ENCODE measurements around the gene TOE1. TPM values are rescaled to one million over a fixed set of nuclear protein-coding genes. Genes with fewer than 3 reads are reported as not detected.
"Not testable (repeated sequence)": the region's sequence is repeated elsewhere in the genome, so short reads cannot be mapped to it uniquely, and the experiment has no call there.

The TOE1 gene
- total RNA-seq: 25.1 and 25.5 TPM in 2 replicates

DNA sequence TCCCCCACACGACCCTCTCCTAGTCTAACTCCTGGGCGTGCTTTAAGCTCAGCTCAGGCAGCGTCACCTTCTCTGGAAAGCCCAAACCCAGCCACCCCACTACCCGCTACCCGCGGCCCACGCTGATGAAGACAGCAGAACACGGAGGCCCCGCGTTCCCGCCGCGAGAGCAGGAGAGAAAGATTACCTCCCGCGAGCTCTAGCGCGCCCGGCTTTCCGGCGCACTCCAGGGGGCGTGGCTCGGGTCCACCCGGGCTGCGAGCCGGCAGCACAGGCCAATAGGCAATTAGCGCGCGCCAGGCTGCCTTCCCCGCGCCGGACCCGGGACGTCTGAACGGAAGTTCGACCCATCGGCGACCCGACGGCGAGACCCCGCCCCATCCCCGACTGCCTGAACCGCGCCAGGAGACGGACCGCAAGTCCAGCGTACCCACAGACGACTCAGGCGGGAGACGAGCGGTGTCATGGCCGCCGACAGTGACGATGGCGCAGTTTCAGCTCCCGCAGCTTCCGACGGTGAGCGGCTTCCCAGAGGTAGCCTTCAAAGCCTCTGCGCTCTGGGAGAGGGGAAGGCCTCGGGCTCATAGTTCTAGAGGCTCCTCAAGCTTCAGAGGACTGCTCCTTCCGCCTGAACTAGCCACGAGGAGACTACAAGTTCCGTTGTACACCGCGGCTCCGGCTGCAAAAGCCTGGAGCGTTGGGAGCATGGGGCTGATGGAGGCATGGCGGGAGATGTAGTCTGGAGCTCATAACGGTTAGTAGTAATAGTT, at the start of gene TOE1, which contains the start of gene MUTYH:
Gene TOE1, plus strand, starts transcription at position 382 of the 770 bp plus-strand sequence. Its CDS starts 83 bp downstream, at position 465.
Gene MUTYH, minus strand, starts transcription at position 652 of the 770 bp plus-strand sequence. CDS start 5,935 bp downstream, outside the sequence.
- intact Hi-C loops (cut with micrococcal nuclease): loop anchor here (1.0 to 5.0 kb wide), 10 partner anchors 37 to 907 kb away; partner anchors contain the start of genes AKR1A1, ARMH1, CCDC163 and MMACHC

DNA sequence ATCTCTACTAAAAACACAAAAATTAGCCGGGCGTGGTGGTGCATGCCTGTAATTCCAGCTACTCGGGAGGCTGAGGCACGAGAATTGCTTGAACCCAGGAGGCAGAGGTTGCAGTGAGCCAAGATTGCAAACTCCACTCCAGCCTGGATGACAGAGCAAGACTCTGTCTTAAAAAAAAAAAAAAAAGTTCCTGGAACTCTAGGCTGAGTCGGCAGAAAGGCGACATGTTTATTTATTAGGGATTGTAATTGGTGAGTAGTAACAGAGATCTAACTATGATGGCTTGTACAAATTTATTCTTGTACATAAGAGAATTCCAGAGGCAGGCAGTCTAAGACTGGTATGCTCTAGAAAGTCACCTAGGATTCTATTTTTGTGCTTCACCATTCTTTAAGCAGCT, 49.0 kb upstream of the TOE1 start:
- intact Hi-C loops (cut with micrococcal nuclease): not testable (repeated sequence)

DNA sequence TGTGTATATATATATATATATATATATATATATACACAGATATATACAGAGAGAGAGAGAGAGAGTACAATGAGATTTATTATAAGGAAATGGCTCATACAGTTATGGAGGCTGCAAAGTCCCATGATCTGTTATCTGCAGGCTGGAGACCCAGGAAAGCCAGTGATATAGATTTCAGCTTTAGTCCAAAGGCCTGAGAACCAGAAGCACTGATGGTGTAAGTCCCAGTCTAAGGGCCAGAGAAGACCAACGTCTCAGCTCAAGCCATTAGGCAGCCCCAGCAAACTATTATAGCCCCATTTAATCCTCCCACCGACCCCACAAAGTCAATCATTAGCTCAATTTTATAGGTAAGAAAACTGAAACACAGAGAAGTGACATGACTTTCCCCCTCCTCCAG, 48.3 kb upstream of the TOE1 start:
- intact Hi-C loops (cut with micrococcal nuclease): no loop called here

DNA sequence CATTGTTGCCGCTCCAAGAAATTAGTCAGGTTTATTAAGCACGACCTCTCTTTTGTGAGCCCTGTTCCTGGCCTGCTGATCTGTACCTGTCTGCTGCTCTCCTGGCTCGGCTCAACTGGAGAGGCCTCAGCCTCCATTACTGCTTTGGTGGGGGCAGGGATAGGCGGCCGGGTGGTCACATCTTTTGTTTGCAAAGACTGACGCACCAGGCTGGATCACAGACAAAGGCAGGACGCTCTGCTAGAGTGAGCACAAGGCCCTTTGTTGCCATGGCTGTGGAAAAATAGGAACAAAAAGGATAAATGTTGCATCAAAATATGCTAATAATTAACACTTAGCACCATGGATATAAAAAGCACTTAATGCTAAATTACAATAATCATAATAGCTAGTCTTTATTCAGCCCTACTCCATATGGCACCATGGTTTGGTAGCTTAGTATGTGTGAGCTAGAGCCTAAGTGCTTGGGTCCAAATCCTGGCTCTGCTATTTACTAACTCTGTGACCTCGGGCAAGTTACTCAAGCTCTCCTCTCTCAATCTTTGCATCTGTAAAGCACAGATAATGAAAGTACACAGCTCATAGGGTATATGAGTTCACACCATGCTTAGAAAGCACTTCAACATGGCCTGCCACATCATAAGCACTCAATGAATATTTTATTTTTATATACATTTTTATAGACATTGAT, 42.2 kb upstream of the TOE1 start:
- intact Hi-C loops (cut with micrococcal nuclease): no loop called here

DNA sequence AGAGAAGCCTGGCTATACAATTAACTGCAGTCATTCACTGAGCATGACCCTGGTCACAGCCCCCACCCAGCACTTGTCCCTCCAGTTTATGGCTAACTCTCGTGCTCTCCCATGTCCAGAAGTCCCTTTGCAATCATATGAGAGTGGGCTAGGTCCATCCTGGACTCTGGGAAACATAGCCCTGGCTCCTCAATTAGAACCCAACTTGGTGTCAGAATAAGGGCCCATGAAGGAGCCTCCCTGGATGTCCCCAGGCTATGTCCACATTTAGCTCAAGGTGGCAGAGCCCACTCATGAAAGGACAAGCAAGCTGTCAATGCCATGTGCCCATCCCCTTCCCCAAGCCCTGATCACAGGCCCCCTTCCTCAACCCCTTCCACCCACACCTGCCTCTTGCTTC, 40.7 kb upstream of the TOE1 start:
- intact Hi-C loops (cut with micrococcal nuclease): no loop called here

DNA sequence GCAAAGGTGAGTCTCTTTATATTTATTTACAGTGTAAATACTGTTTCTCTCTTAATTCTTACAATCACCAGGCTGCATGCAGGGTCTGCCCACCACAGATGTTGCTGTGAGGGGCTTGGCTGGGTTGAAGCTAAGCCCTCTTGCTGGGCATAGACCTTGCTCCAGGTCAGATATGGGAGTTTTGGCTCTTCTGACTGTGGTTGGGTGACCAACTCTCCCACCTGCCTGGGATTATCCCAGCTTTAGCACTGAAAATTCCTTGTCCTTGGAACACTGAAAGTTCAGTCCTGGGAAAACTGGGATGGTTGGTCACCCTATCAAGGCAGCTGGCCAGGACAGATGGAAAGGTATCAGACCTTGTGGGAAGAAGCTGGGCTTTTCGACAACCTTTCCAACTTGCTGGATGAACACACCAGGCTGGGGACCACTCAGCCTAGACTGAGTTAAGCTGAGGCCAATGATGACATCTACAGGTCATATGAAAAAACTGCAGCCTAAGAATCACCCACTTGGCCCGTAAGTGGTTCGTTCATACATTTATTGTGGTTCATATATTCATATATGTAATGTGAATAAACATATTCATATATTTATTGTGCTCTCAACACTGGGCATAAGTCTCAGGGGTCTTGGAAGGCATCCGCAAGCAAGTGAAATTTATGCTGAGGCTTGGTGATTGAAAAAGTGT, 39.8 kb upstream of the TOE1 start:
- intact Hi-C loops (cut with micrococcal nuclease): loop anchor here (1.0 to 5.0 kb wide), 5 partner anchors 282 to 568 kb away; partner anchors contain the start of genes GPBP1L1, RNU5D-1 and TMEM69

DNA sequence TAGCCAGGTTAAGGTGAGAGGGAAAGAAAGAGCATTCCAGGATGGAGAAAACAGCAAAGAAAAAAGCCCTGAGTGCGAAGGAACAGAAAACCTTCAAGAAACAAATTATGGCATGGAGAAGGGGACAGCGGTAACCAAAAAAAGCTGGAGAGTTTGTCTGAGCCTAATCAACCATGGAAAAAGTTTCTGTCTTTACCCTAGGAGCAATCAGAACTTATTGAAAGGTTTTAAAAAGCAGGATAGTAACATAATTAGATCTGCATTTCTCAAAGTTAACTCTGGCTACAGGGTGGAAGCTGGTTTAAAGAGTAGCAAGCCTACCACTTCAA, 39.3 kb upstream of the TOE1 start:
- intact Hi-C loops (cut with micrococcal nuclease): loop anchor here (1.0 to 5.0 kb wide), 5 partner anchors 282 to 568 kb away; partner anchors contain the start of genes GPBP1L1, RNU5D-1 and TMEM69

DNA sequence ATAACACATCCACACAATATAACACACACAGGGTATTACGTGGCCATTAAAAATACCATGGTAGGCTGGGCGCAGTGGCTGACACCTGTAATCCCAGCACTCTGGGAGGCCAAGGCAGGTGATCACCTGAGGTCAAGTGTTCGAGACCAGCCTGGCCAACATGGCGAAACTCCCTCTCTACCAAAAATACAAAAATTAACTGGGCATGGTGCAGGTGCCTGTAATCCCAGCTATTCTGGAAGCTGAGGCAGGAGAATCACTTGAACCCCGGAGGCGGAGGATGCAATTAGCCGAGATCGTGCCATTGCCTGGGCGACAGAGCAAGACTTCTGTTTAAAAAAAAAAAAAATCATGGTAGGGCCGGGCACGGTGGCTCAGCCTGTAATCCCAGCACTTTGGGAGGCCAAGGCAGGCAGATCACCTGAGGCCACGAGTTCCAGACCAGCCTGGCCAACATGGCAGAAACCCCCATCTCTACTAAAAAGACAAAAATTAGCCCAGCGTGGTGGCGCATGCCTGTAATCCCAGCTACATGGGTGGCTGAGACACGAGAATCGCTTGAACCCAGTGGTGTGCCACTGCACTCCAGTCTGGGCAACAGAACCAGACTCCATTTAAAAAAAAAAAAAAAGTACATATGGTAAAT, 37.3 kb upstream of the TOE1 start:
- intact Hi-C loops (cut with micrococcal nuclease): loop anchor here (1.0 to 5.0 kb wide), 10 partner anchors 38 to 570 kb away; partner anchors contain the start of genes CCDC163, EIF2B3, GPBP1L1 and MMACHC

DNA sequence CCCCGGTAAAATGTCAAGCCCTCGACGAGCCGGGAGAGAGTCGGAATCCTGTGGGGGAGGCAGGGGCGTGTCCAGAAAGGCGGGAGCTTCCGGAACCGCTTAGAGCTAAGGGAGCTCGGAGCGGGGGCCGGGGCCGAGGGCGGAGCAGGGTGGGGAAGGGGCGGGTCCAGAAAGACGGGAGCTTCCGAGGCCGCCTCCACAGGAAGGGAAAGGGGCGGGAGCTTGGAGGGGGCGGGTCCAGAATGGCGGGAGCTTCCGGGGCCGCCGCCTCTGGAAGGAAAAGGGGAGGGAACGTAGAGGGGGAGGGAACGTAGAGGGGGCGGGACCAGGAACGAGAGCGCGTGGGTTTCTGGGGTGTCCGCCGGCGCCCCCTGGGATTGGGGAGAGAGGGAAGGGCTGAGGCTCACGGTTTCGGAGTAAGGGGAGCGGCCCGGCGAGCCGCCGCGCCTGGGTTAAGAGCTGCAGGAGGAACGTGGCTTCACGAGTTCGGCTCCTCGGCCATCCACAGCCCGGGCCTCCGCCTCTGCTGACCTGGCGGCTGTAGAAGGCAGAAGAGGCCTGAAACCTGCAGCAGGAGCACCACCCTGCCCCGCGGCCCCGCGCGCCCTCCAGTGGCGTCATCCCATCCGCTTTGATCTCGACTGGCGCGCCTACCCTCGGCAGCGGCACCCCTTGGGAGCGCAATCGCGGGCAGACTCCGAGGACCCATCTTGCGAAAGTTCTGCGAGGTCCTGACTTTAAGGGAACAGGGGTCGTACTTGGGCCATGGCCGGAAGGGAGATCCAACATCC, 36.3 kb upstream of the TOE1 start:
- intact Hi-C loops (cut with micrococcal nuclease): loop anchor here (1.0 to 5.0 kb wide), 11 partner anchors 23 to 571 kb away; partner anchors contain the start of genes CCDC163, EIF2B3, GPBP1L1 and HPDL

DNA sequence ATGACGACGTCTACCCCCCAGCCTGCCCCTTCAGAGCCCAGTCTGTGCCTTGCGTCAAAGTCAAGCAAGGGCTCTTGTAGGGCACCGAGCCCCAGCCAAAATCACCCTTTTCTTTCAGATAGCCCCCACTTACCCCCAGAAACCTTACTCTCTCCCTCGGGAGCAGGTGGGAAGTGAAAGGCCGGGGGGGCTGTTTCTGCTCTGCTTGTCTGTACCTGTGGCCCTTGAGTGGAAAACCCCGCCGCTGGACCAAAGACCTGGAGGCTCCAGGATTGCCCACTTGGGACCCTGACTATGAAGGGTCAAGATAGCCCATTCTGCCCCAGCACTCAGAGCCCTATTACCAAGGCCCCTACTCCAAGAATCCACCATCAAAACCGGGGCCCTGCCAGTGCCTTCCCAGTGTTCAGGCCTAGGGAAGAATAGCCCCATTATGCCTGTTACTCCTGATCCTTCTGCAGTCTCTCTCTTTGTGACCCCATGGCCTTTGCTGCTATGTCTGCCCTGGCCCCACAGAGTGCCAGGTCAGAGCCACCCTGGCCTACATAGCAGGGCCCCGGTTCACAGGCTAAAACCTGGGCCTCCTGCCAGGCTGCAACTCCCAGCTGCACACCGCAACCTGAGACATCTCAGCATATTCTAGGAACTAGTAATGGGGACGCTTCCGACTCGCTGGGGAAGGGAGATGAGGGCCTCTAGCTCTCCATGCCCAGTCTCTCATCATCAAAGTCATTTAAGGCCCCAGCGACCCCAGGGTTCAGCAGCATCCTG, 35.5 kb upstream of the TOE1 start:
- intact Hi-C loops (cut with micrococcal nuclease): loop anchor here (1.0 to 5.0 kb wide), 3 partner anchors 22 to 572 kb away; partner anchors contain the start of genes GPBP1L1, HPDL, RNU5D-1 and TMEM69

DNA sequence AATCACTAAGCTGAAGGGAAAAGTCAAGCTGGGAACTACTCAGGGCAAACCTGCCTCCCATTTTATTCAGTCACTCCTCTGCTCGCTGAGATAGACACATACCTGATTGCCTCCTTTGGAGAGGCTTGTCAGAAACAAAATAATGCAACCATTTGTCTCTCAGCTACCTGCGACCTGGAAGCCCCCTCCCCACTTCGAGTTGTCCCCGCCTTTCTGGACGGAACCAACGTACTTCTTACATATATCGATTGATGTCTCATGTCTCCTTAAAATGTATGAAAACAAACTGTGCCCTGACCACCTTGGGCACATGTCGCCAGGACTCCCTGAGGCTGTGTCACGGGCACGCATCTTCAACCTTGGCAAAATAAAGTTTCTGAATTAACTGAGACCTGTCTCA, 34.7 kb upstream of the TOE1 start:
- intact Hi-C loops (cut with micrococcal nuclease): no loop called here

DNA sequence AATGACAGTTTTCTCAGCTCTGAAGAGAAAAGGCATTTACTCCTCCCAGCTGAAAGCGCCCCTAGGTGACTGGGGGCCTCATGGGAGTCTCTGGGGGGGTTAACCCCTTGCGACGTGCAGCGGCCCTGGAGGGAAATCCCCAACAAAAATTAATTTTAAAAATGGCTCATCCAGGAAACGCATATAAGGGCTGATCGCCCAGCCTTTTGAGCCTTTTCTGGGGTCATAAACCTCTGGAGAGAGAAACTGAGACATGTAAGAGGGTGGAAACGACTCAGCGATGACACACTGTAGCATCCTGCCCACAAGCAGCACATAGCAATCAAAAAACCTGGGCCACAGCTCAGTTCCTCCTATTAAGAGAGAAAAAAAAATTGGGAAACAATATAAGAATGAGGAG, 33.7 kb upstream of the TOE1 start:
- intact Hi-C loops (cut with micrococcal nuclease): no loop called here

DNA sequence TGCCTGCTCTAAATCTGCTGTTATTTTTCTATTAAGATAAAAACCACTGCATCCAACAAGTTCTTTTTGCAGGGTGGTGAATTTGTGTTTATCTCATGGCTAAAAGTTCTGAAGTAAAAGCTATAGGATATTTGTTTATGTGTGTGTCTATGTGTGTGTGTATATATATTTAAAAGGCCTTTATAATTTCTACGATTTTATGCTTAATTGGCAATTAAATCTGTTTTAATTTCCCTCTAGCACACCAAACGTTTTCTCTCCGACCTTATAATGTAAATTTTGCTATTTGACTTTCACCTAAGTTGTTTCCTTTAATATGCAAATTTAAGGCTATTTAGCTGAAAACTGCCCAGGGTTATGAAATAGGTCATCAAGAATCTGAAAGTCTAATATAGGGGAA, 33.1 kb upstream of the TOE1 start:
- intact Hi-C loops (cut with micrococcal nuclease): no loop called here

DNA sequence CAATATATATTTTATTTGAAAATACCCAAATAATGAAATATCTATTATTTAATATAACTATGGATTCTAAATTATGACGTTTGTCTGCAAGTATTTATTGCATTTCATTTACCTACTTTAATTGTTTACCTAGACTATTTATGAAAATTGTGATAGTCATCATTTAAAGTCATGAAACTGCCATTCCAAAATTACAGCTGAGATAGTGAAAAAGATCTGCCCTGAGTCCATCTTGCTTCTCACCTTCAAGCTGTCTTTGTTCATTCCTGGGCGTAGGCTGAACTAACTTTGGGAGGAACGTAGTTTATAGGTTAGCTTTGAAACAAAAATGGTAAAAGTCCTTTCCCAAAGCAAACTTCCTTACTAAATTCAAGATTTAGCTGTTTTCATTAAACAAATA, 25.7 kb upstream of the TOE1 start:
- intact Hi-C loops (cut with micrococcal nuclease): no loop called here

DNA sequence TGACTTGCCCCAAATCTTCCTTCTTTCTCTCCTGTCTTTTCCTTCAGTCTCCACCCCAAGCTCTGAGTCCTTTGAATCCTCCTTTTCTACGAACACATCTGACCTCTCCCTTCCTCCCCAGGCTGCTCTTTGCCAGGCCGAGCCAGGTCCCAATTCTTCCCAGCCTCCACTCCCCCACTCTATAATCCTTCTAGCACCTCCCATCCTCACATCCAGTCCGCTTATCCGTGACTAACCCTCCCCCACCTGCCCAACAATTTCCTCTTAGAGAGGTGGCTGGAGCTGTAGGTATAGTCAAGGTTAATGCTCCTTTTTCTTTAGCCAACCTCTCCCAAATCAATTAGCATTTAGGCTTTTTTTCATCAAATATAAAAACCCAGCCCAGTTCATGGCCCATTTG, 22.8 kb upstream of the TOE1 start:
- intact Hi-C loops (cut with micrococcal nuclease): no loop called here

DNA sequence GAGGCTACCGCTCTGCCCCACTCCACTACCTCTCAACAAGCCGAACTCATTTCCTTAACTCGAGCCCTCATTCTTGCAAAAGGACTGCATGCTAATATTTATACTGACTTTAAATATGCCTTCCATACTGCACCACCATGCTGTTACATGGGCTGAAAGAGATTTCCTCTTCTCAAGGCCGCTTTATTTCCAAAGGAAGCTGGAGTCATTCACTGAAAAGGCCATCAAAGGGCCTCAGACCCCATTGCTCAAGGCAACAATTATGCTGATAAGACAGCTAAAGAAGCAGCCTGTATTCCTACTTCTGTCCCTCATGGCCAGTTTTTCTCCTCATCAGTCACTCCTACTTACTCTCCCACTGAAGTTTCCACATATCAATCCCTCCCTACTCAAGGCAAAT, 20.2 kb upstream of the TOE1 start:
- intact Hi-C loops (cut with micrococcal nuclease): no loop called here

DNA sequence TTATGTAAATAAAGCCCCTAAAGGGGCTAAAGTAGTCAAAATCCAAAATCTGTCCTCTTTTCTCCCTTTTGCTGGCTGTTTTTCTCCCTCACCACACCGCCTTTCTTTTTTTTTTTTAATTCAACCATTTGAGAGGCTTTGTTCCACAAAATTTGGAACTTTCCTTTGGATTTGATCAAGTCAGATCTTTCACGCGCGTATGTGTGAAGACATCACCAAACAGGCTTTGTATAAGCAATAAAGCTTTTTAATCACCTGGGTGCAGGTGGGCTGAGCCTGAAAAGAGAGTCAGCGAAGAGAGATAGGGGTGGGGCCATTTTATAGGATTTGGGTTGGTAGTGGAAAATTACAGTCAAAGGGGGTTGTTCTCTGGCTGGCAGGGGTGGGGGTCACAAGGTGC, 18.5 kb upstream of the TOE1 start:
- intact Hi-C loops (cut with micrococcal nuclease): no loop called here

DNA sequence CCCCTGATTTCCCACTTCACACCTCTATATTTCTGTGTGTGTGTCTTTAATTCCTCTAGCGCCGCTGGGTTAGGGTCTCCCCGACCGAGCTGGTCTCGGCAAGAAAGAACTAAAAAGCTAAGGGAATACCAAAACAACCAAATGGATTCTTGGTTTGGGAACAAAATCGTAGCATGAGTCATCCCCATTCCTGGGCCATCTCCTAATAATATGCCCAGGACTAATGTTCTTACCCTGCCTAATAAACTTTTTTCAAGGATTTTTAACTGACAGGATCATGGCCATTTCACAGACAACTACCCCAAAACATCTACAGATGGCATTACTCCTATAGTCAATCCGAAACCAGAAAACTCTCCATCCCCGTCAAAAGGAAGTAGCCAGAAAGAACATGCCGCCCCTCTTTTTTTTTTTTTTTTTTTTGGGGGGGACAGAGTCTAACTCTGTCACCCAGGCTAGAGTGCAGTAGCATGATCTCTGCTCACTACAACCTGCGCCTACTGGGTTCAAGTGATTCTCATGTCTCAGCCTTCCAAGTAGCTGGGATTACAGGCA, 17.4 kb upstream of the TOE1 start:
- intact Hi-C loops (cut with micrococcal nuclease): no loop called here

DNA sequence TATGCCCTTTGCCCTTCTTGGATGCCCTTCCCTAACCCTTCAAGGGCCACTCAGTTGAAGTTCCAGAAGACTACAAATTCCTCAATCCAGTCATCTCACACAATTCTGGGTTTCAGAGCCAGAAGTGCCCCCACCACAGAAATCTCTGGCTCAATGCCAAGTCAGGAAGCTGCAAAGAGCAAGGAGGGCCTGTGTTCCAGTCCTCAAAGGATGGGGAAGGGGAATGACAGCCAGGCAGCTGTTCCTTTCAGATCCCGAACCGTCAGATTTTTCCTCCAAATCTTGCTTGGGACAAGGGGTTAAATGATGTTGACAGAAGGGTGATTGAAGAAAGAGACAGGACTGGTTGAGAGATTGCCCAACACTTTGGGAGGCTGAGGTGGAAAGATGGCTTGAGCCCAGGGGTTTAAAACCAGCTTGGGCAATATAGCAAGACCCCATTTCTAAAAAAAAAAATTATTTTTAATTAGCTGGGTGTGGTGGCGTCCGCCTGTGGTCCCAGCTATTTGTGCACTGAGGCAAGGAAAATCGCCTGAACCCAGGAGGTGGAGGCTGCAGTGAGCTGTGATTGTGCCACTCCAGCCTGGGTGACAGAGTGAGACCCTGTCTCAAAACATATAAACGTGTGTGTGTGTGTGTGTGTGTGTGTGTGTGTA, 14.0 kb upstream of the TOE1 start:
- intact Hi-C loops (cut with micrococcal nuclease): loop anchor here (1.0 kb wide), 1 partner anchor 22 kb away; no protein-coding TSS in a partner anchor

Measured in T-helper 2 cell treated with Interferon-gamma antibody and Interleukin-4, amounts not matched to agents 100 ng/mL and 5 ng/mL, for 36 hours (primary cell).